Measurements from ENCODE around the gene ASXL1. TPM values are rescaled to one million over a fixed set of nuclear protein-coding genes. Genes with fewer than 3 reads are reported as not detected.

Gene ASXL1
- total and polyA plus RNA-seq, 9 of the 15 experiments (the other 6 are each of a cell fraction or from before 2014, with no cell fraction given), result 6.5 to 65.3 (median 32.3) TPM

- no peaks in the 10 kb centered on the region for H3K27me3 ChIP-seq (ENCODE audit: control insufficient read depth in 2 of 2, insufficient read depth in 2 of 2, low read length in 2 of 2)
- peaks cover 65% of the 10 kb centered on the region for H3K79me2 ChIP-seq (ENCODE audit: control insufficient read depth, insufficient read depth, low read length)
- H3K9ac ChIP-seq (ENCODE audit: insufficient read depth in 1 of 2, low read depth in 2 of 2, low read length in 2 of 2), result peak overlapping the region; percentile 94 to 98
- H3K4me3 ChIP-seq, result peak overlapping the region; percentile 96
- ChIA-PET POLR2A (interaction anchor here (0.6 to 2.2 kb wide), 19 partner anchors 9 to 219 kb away, joined by 3 to 16 read pairs (median 4); no protein-coding TSS in a partner anchor), CTCF (ENCODE audit: low intra/inter-chr PET ratio) (interaction anchor here (0.6 kb wide), 1 partner anchor 30 kb away, joined by 3 read pairs; no protein-coding TSS in a partner anchor)
- FAIRE-seq (peak; percentile 69), ATAC-seq (no peak), DNase-seq (ENCODE audit: extremely low read depth in 1 of 4, low spot score in 3 of 4) (peak in 1 of 4 experiments; percentile 48)
- 4% methylated on average over 11 of the region's 11 CpGs for WGBS (ENCODE audit: insufficient coverage, low coverage, missing lambda C conversion rate)
- intact Hi-C loops (cut with micrococcal nuclease), result loop anchor here (2.0 to 10.0 kb wide), 4 partner anchors 37 to 223 kb away; partner anchors contain the start of genes PLAGL2 and POFUT1
- H2AFZ ChIP-seq (ENCODE audit: low read depth, low read length), result peak overlapping the region; percentile 67
- peaks cover 17 to 33% of the 10 kb centered on the region in 2 experiments for H3K4me1 ChIP-seq (replicated peaks in 1 of 2; ENCODE audit: control insufficient read depth in 2 of 2, insufficient read depth in 2 of 2, low read length in 2 of 2)
- peaks cover 33% of the 10 kb centered on the region for H4K20me1 ChIP-seq (replicated peaks; ENCODE audit: control insufficient read depth, insufficient read depth, low read length)
- peaks cover 22% of the 10 kb centered on the region; the same call in 2 of the 3 replicates for H3K36me3 ChIP-seq (ENCODE audit: control insufficient read depth, insufficient read depth, low read length)
- peaks cover 3% of the 10 kb centered on the region for H3K9me1 ChIP-seq (ENCODE audit: control insufficient read depth, insufficient read depth, low read length)
- BruUV-seq (replicated peaks), result TSS peak; percentile 57
- H3K4me2 ChIP-seq (ENCODE audit: insufficient read depth, low read length), result peak overlapping the region; percentile 99
- in situ Hi-C loops (cut with MboI), result no loop called here
- H3K9me3 ChIP-seq (replicated peaks; ENCODE audit: control insufficient read depth, insufficient read depth, low read depth, low read length), result no peaks in the 10 kb centered on the region
- H3K27ac ChIP-seq (ENCODE audit: extremely low read depth, low read depth, low read length), result peak overlapping the region; percentile 99
- TF ChIP-seq MNT (conservative IDR thresholded peaks at IDR 0.05) (no peak), NBN (IDR thresholded peaks at IDR 0.05; ENCODE audit: low read depth) (no peak), AFF1 (IDR thresholded peaks at IDR 0.05; ENCODE audit: low read depth in 1 of 2, partially characterized antibody in 2 of 2) (peak in 1 of 2 experiments; percentile 14), KLF6 (CRISPR knock-in tag; IDR thresholded peaks at IDR 0.05; ENCODE audit: borderline replicate concordance) (no peak), U2AF1 (optimal IDR thresholded peaks at IDR 0.05; ENCODE audit: low read depth, low read length) (no peak), RFX5 (IDR thresholded peaks at IDR 0.05; ENCODE audit: low read depth, low read length) (peak; percentile 90), TCF7L2 (IDR thresholded peaks at IDR 0.05; ENCODE audit: low read depth, low read length) (no peak), PCBP2 (IDR thresholded peaks at IDR 0.05; ENCODE audit: low read depth, low read length, poor library complexity, severe bottlenecking) (no peak), ATF7 (IDR thresholded peaks at IDR 0.05) (no peak), PBX2 (CRISPR knock-in tag; IDR thresholded peaks at IDR 0.05; ENCODE audit: low read depth) (no peak), PBX2 (tag; conservative IDR thresholded peaks at IDR 0.05; ENCODE audit: low read depth) (0 out of 2 replicates have a peak, but pooled peaks have one; percentile 7)
These were observed 1.7 kb downstream of the ASXL1 start for GRCh38 chr20:32359633-32360332.
